A549 (cell line): ENCODE measurements around the gene SLC25A41. TPM values are rescaled to one million over a fixed set of nuclear protein-coding genes. Genes with fewer than 3 reads are reported as not detected.
"Not testable (repeated sequence)": the region's sequence is repeated elsewhere in the genome, so short reads cannot be mapped to it uniquely, and the experiment has no call there.

Experiments
- ATAC-seq, 2 experiments: fragments of 200-7000 bp in 1 of 2; fragments of >200 bp in 1 of 2; cut with Nextera tagmentation in 1 of 2; cut with Tn5 transposase in 1 of 2; 3 replicates each; pipeline versions ENCODE4 v1.8.0 to v1.9.1; 2018 to 2020; ENCODE audit warnings: mild to moderate bottlenecking in 1 of 2, moderate library complexity in 1 of 2
- CTCF ChIA-PET: fragments of 300-600 bp; sonication (Branson Sonifier 250); formaldehyde crosslinking; extraction: SDS; loops from one replicate; lab custom pipeline; 2021; ENCODE audit warnings: antibody characterized with exemption, inconsistent platforms; lab: Yijun Ruan, JAX
- POLR2A ChIA-PET: fragments of 350-600 bp; formaldehyde crosslinking; extraction: SDS; loops from one replicate; lab custom pipeline; 2021; ENCODE audit warnings: antibody characterized with exemption, inconsistent platforms; lab: Yijun Ruan, JAX
- DNase-seq, 2 experiments: peaks; one replicate each; pipeline versions ENCODE4 v3.0.0 to v3.0.0-alpha.2; 2011 to 2016; ENCODE audit warnings: low read depth in 1 of 2, low spot score in 1 of 2
- FAIRE-seq: peaks from 2 replicates; lab custom pipeline; 2011; peaks lifted over from hg19 to GRCh38; lab: Jason Lieb, UNC
- H3K27ac ChIP-seq, 2 experiments: fragments of >200 bp; sonication (Bioruptor Twin); formaldehyde crosslinking; 3 replicates each; pipeline ENCODE4 v1.5.1; 2016 to 2017
- H3K4me1 ChIP-seq: fragments of >200 bp; sonication (Bioruptor Twin); formaldehyde crosslinking; 3 replicates; pipeline ENCODE4 v1.6.1; 2016
- H3K4me2 ChIP-seq: fragments of >200 bp; sonication (Bioruptor Twin); formaldehyde crosslinking; 3 replicates; pipeline ENCODE4 v1.6.1; 2016
- H3K4me3 ChIP-seq: fragments of >200 bp; sonication (Bioruptor Twin); formaldehyde crosslinking; 3 replicates; pipeline ENCODE4 v1.5.1; 2016
- H3K9me3 ChIP-seq: fragments of >200 bp; sonication (Bioruptor Twin); formaldehyde crosslinking; 3 replicates; pipeline ENCODE4 v1.6.1; 2016
- BCL3 ChIP-seq: fragments of >200 bp; sonication (Bioruptor Twin); formaldehyde crosslinking; IDR thresholded peaks from 3 replicates; pipeline ENCODE4 v1.6.1; 2016
- BHLHE40 ChIP-seq: IDR thresholded peaks from 2 replicates; pipeline ENCODE4 v1.6.1; 2012; ENCODE audit warnings: low read depth, low read length, inconsistent platforms
- CBX2 ChIP-seq: fragments of 200-600 bp; sonication (generic); IDR thresholded peaks from 2 replicates; pipeline ENCODE4 v1.6.1; 2016; ENCODE audit warnings: low read depth, mild to moderate bottlenecking, borderline replicate concordance
- CBX8 ChIP-seq: fragments of 200-600 bp; sonication (generic); IDR thresholded peaks from 2 replicates; pipeline ENCODE4 v1.6.1; 2016
- E2F6 ChIP-seq: IDR thresholded peaks from 2 replicates; pipeline ENCODE4 v1.6.1; 2012; ENCODE audit warnings: low read depth, borderline replicate concordance
- FOSB ChIP-seq: fragments of 250-450 bp; sonication (Bioruptor Pico); IDR thresholded peaks from 2 replicates; pipeline ENCODE4 v1.5.0; 2020; ENCODE audit warnings: mild to moderate bottlenecking, moderate library complexity
- FOSL2 ChIP-seq, 2 experiments: fragments of 450-650 bp in 1 of 2; fragments of >200 bp in 1 of 2; sonication (Bioruptor Twin) in 1 of 2; formaldehyde crosslinking; IDR thresholded peaks; 2 replicates each; pipeline versions ENCODE4 v1.5.0 to v1.6.1; 2016 to 2020; ENCODE audit warnings: mild to moderate bottlenecking in 1 of 2, moderate library complexity in 1 of 2
- KDM1A ChIP-seq: fragments of 200-600 bp; sonication (generic); IDR thresholded peaks from 2 replicates; pipeline ENCODE4 v1.6.1; 2016; ENCODE audit warnings: low read depth, mild to moderate bottlenecking
- MAFK ChIP-seq: fragments of 450-650 bp; IDR thresholded peaks from 2 replicates; pipeline ENCODE4 v1.6.1; 2014; ENCODE audit not compliant: partially characterized antibody
- MAZ ChIP-seq: fragments of 150-350 bp; IDR thresholded peaks from 2 replicates; pipeline ENCODE4 v1.6.1; 2014; ENCODE audit warnings: antibody characterized with exemption, low read depth, low read length, borderline replicate concordance
- NR3C1 ChIP-seq: fragments of >200 bp; sonication (Bioruptor Twin); formaldehyde crosslinking; IDR thresholded peaks from 3 replicates; pipeline ENCODE4 v1.6.1; 2017
- PBX3 ChIP-seq: IDR thresholded peaks from 2 replicates; pipeline ENCODE4 v1.6.1; 2012
- RAD21 ChIP-seq, 2 experiments: fragments of >200 bp in 1 of 2; sonication (Bioruptor Twin) in 1 of 2; formaldehyde crosslinking in 1 of 2; IDR thresholded peaks in 1 of 2; conservative IDR thresholded peaks in 1 of 2; 2 replicates in 1 of 2; 3 replicates in 1 of 2; pipeline ENCODE4 v1.6.1; 2012 to 2018; ENCODE audit warnings: inconsistent platforms in 1 of 2
- RCOR1 ChIP-seq: fragments of 150-350 bp; IDR thresholded peaks from 2 replicates; pipeline ENCODE4 v1.6.1; 2014; ENCODE audit warnings: antibody characterized with exemption, low read length, low read depth
- RFX5 ChIP-seq: fragments of 450-650 bp; IDR thresholded peaks from 2 replicates; pipeline ENCODE4 v1.7.1; 2014; ENCODE audit warnings: antibody characterized with exemption, mild to moderate bottlenecking, moderate library complexity
- SMC3 ChIP-seq: fragments of >200 bp; sonication (Bioruptor Twin); formaldehyde crosslinking; IDR thresholded peaks from 3 replicates; pipeline ENCODE4 v1.6.1; 2018; ENCODE audit warnings: inconsistent platforms
- TP53 ChIP-seq: fragments of 250-450 bp; sonication (Bioruptor Pico); IDR thresholded peaks from 2 replicates; pipeline ENCODE4 v1.5.0; 2021; ENCODE audit warnings: mild to moderate bottlenecking, moderate library complexity
- USF2 ChIP-seq: fragments of 450-650 bp; IDR thresholded peaks from 2 replicates; pipeline ENCODE4 v1.6.1; 2014; ENCODE audit warnings: antibody characterized with exemption
- ZC3H11A ChIP-seq: fragments of 450-650 bp; IDR thresholded peaks from 2 replicates; pipeline ENCODE4 v1.6.1; 2014; ENCODE audit warnings: antibody characterized with exemption, mild to moderate bottlenecking
- ZNF302 ChIP-seq: fragments of 250-450 bp; sonication (Bioruptor Pico); IDR thresholded peaks from 2 replicates; pipeline ENCODE4 v1.9.0; 2021; ENCODE audit warnings: inconsistent platforms, mild to moderate bottlenecking, moderate library complexity
- ZSCAN20 ChIP-seq: fragments of 250-450 bp; sonication (Bioruptor Pico); IDR thresholded peaks from 2 replicates; pipeline ENCODE4 v1.8.0; 2022; ENCODE audit warnings: mild to moderate bottlenecking, moderate library complexity
- WGBS: methylation state at CpG from one replicate; pipeline ENCODE4 v1.1.6; 2017; ENCODE audit errors: missing lambda C conversion rate; 5-methylcytosine and 5-hydroxymethylcytosine counted together
- polyA plus RNA-seq, 4 experiments: library from polyadenylated mRNA; depleted of rRNA in 3 of 4; stranded (reverse); fragments of >200 nt; fragmentation: RNase III in 1 of 4; extraction: RNeasy Plus Mini Kit Qiagen cat#74134 plus additional on column Dnase treatment in 1 of 4; gene quantifications; 2 replicates in 3 of 4; 3 replicates in 1 of 4; pipeline ENCODE4 v1.2.3, GENCODE V29; 2011 to 2017

SLC25A41 gene
- polyA plus RNA-seq, 2 of the 4 experiments (the other 2 are of a cell fraction): 0.09 to 0.26 TPM

- no peak for TF ChIP-seq RFX5
- TF ChIP-seq ZNF302: no peak
- no peak for TF ChIP-seq ZSCAN20 (CRISPR knock-in tag)
Observed at GRCh38 chr19:6402837-6403608, 30.5 kb downstream of the SLC25A41 start (continued).

- no peaks in the 10 kb centered on the region for H3K9me3 ChIP-seq
- H3K27ac ChIP-seq: no peak overlapping the region
- ATAC-seq (no peak), DNase-seq (no peak), FAIRE-seq (no peak)
- TF ChIP-seq SMC3 (no peak), CBX2 (no peak), TP53 (no peak), RCOR1 (no peak), KDM1A (no peak), BCL3 (no peak), E2F6 (no peak)
- ChIA-PET POLR2A (no interaction called here), CTCF (no interaction called here)
- WGBS: 82% methylated on average over 10 of the region's 10 CpGs
- no peak overlapping the region for H3K4me3 ChIP-seq
- no peaks in the 10 kb centered on the region for H3K4me1 ChIP-seq
- H3K4me2 ChIP-seq: no peak overlapping the region
Observed at GRCh38 chr19:6402058-6402457, 31.5 kb downstream of the SLC25A41 start.

GRCh38 chr19:6400062-6400944, 33.3 kb downstream of the SLC25A41 start:
- CTCF ChIA-PET, H3K4me1 ChIP-seq, H3K4me3 ChIP-seq, H3K9me3 ChIP-seq, ATAC-seq, POLR2A ChIA-PET, H3K27ac ChIP-seq, H3K4me2 ChIP-seq, FAIRE-seq, DNase-seq: not testable (repeated sequence)
- peak; percentile 42; the same call in 1 of the 2 replicates for TF ChIP-seq ZC3H11A
- whole genome bisulfite sequencing: 91% methylated on average over 23 of the region's 23 CpGs

GRCh38 chr19:6396305-6396704, 37.3 kb downstream of the SLC25A41 start:
- 67% methylated on average over 3 of the region's 12 CpGs for WGBS
- CTCF ChIA-PET: no interaction called here

More at GRCh38 chr19:6396305-6396704, 37.3 kb downstream of the SLC25A41 start:
- no peak overlapping the region for H3K4me2 ChIP-seq
- no peak for ATAC-seq
- H3K27ac ChIP-seq: no peak overlapping the region
- FAIRE-seq: no peak
- POLR2A ChIA-PET: no interaction called here
- H3K4me1 ChIP-seq: peaks cover 6% of the 10 kb centered on the region; the same call in 1 of the 3 replicates
- no peaks in the 10 kb centered on the region for H3K9me3 ChIP-seq
- TF ChIP-seq CBX2: no peak
- no peak for TF ChIP-seq MAFK
- no peak for TF ChIP-seq MAZ
- TF ChIP-seq BHLHE40: no peak
- TF ChIP-seq RAD21 (conservative IDR thresholded peaks at IDR 0.05 in 1 of 2, IDR thresholded peaks at IDR 0.05 in 1 of 2): no peak
- no peak for TF ChIP-seq ZSCAN20 (CRISPR knock-in tag)
- no peak for TF ChIP-seq USF2
- TF ChIP-seq FOSL2 (IDR thresholded peaks at IDR 0.05): no peak
- no peak for TF ChIP-seq FOSL2 (CRISPR knock-in tag; IDR thresholded peaks at IDR 0.05)
- TF ChIP-seq NR3C1: no peak
- TF ChIP-seq CBX8: no peak
- no peak for TF ChIP-seq FOSB (CRISPR knock-in tag)
- TF ChIP-seq PBX3: no peak
- no peak overlapping the region for H3K4me3 ChIP-seq
- DNase-seq: no peak
